Right atrium auricular region (tissue), 2 donors: Measurements from ENCODE around the gene COX5A. TPM values are rescaled to one million over a fixed set of nuclear protein-coding genes. Genes with fewer than 3 reads are reported as not detected.
"Not testable (repeated sequence)": the region's sequence is repeated elsewhere in the genome, so short reads cannot be mapped to it uniquely, and the experiment has no call there.

Experiments
- DNase-seq: peaks from one replicate; pipeline ENCODE4 v3.0.0-alpha.2; 2019; ENCODE audit warnings: low spot score
- H3K27ac ChIP-seq, 2 donors: fragments of 200-600 bp; sonication (generic); 1 replicate in 1 of 2; 2 replicates in 1 of 2; pipeline ENCODE4 v1.5.1; 2016 to 2019
- H3K27me3 ChIP-seq, 2 donors: fragments of 200-600 bp; sonication (generic); one replicate each; pipeline versions ENCODE4 v1.5.1 to v1.6.0; 2017 to 2019
- H3K36me3 ChIP-seq: fragments of 200-600 bp; sonication (generic); one replicate; pipeline ENCODE4 v1.5.1; 2016
- H3K4me1 ChIP-seq, 2 donors: fragments of 200-600 bp; sonication (generic); one replicate each; pipeline versions ENCODE4 v1.5.1 to v1.6.0; 2017 to 2019
- H3K4me3 ChIP-seq, 2 donors: fragments of 200-600 bp; sonication (generic); 1 replicate in 1 of 2; 2 replicates in 1 of 2; pipeline ENCODE4 v1.5.1; 2017 to 2019; ENCODE audit warnings: mild to moderate bottlenecking in 1 of 2, moderate library complexity in 1 of 2
- H3K9me3 ChIP-seq, 2 donors: fragments of 200-600 bp; sonication (generic); one replicate each; pipeline ENCODE4 v1.5.1; 2019
- CTCF ChIP-seq, 2 donors: fragments of 200-600 bp; sonication (generic); IDR thresholded peaks; one replicate each; pipeline ENCODE4 v1.5.1; 2019; ENCODE audit warnings: antibody characterized with exemption in 2 of 2
- total RNA-seq, 2 donors: library from RNA; depleted of rRNA; stranded (reverse); fragments of >200 nt; gene quantifications; one replicate each; pipeline ENCODE4 v1.1.0, GENCODE V29; 2016

COX5A gene
- total RNA-seq, 2 donors from 2014 or later = 399 to 869 TPM

GRCh38 chr15:74891469-74891868, 46.4 kb downstream of the COX5A start:
- Histone ChIP-seq H3K9me3 (no peaks in the 10 kb centered on the region), H3K4me1 (peaks cover 0 to 30% of the 10 kb centered on the region in 2 donors), H3K36me3 (peaks cover 15% of the 10 kb centered on the region), H3K27me3 (no peaks in the 10 kb centered on the region), H3K4me3 (no peak overlapping the region), H3K27ac (peak overlapping the region; percentile 85 to 91)
- DNase-seq = no peak
- TF ChIP-seq CTCF (IDR thresholded peaks at IDR 0.05) = no peak

- no peaks in the 10 kb centered on the region for H3K9me3 ChIP-seq
- peaks cover 15% of the 10 kb centered on the region for H3K36me3 ChIP-seq
- H3K27me3 ChIP-seq = no peaks in the 10 kb centered on the region
- DNase-seq = no peak
- H3K4me1 ChIP-seq = peaks cover 0 to 30% of the 10 kb centered on the region in 2 donors
- peak overlapping the region; percentile 85 to 91 for H3K27ac ChIP-seq
- peak overlapping the region; percentile 83 to 88 for H3K4me3 ChIP-seq
- TF ChIP-seq CTCF (IDR thresholded peaks at IDR 0.05) = no peak
Measured at GRCh38 chr15:74890665-74890960, 47.3 kb downstream of the COX5A start.

GRCh38 chr15:74889883-74890664, 47.8 kb downstream of the COX5A start, which contains the start of gene MPI:
Gene MPI (plus strand): TSS chr15:74890042. CDS start chr15:74890074, 32 bp downstream.
- peaks cover 0 to 30% of the 10 kb centered on the region in 2 donors for H3K4me1 ChIP-seq
- H3K27me3 ChIP-seq = no peaks in the 10 kb centered on the region
- TF ChIP-seq CTCF (IDR thresholded peaks at IDR 0.05) = peak in 1 of 2 donors; percentile 45
- no peaks in the 10 kb centered on the region for H3K9me3 ChIP-seq
- peaks cover 15% of the 10 kb centered on the region for H3K36me3 ChIP-seq
- H3K27ac ChIP-seq = peak within 1 kb of the TSS; percentile 85 to 91
- peak within 1 kb of the TSS; percentile 83 to 88 for H3K4me3 ChIP-seq
- peak; percentile 89 for DNase-seq

GRCh38 chr15:74889390-74889882, 48.4 kb downstream of the COX5A start:
- DNase-seq = peak; percentile 67
- peaks cover 15% of the 10 kb centered on the region for H3K36me3 ChIP-seq
- no peaks in the 10 kb centered on the region for H3K9me3 ChIP-seq
- no peak for TF ChIP-seq CTCF (IDR thresholded peaks at IDR 0.05)
- peak overlapping the region; percentile 83 to 88 for H3K4me3 ChIP-seq
- H3K27me3 ChIP-seq = no peaks in the 10 kb centered on the region
- peak overlapping the region; percentile 85 to 91 for H3K27ac ChIP-seq
- peaks cover 0 to 30% of the 10 kb centered on the region in 2 donors for H3K4me1 ChIP-seq

- Histone ChIP-seq H3K27me3 (no peaks in the 10 kb centered on the region), H3K36me3 (peaks cover 14% of the 10 kb centered on the region), H3K4me3 (no peak overlapping the region), H3K27ac (no peak overlapping the region), H3K9me3 (no peaks in the 10 kb centered on the region), H3K4me1 (peaks cover 0 to 30% of the 10 kb centered on the region in 2 donors)
- TF ChIP-seq CTCF (IDR thresholded peaks at IDR 0.05) = no peak
- DNase-seq = no peak
Measured at GRCh38 chr15:74888716-74889115, 49.2 kb downstream of the COX5A start.

GRCh38 chr15:74887537-74888193, 50.2 kb downstream of the COX5A start:
- not testable (repeated sequence) for H3K9me3 ChIP-seq, DNase-seq, H3K27me3 ChIP-seq, H3K36me3 ChIP-seq, H3K4me3 ChIP-seq, H3K27ac ChIP-seq
- peaks cover 0 to 30% of the 10 kb centered on the region in 2 donors for H3K4me1 ChIP-seq
